ENCODE data around the gene RPL21.
"Not testable (repeated sequence)": the region's sequence is repeated elsewhere in the genome, so short reads cannot be mapped to it uniquely, and the experiment has no call there.

Gene RPL21

DNA sequence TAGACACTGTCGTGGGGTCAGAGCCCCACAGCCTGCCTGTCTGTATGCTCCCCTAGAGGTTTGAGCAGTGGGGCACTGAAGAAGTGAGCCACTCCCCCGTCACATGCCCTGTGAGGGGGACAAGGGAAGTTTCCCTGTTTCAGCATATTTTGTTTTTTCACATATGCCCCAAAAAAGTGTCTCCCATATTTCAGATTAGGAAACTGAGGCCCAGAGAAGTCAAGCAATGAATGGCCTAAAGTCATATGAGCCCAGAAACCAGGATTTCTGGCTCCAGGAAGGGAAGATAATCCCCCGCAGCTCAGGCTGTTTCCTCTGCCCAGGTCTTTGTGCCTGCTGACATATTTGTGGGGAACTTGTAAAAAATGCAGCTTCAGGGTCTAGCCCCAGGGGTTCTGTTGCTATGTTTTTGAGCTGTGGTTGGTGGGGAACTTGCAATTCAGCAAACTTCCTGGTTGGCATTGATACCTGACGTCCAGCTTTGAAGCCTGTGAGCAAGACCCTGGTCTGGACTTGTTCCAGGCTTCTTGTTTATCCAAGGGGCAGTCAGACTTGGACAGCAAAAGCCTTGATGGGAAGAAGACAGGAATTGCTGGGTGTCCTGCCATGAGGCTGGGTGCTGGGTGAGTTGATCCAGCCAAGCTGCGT is 28.8 kb downstream of the RPL21 start:
- Histone ChIP-seq H3K27me3 (ENCODE audit: control insufficient read depth, insufficient read depth, low read length) (no peaks in the 10 kb centered on the region), H3K4me3 (ENCODE audit: low read length) (no peak overlapping the region), H3K9ac (ENCODE audit: low read length) (no peak overlapping the region), H3K27ac (ENCODE audit: low read depth, low read length) (no peak overlapping the region), H3K36me3 (ENCODE audit: control insufficient read depth, insufficient read depth, low read length) (no peaks in the 10 kb centered on the region), H3K4me1 (ENCODE audit: control insufficient read depth, insufficient read depth, low read length) (no peaks in the 10 kb centered on the region)

DNA sequence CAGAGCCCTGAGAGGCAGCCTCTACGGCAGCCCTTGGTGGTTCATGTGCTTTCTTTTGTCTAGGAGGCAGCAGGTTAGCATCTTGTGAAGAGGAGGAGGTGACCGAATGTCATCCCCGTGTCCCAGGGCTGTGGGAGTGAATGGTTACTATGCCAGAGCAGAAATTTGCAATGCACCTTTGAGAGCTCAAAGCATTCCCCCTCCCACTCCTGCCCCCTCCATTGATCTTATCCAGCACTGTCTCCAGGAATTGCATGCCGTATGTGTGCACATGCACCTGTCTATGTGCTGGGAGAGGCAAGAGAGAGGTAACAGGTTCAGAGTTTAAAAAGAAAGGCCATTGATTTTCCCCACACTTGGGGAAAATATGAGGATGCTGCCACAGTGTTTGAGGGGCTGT is 29.5 kb downstream of the RPL21 start:
- Histone ChIP-seq H3K27me3 (ENCODE audit: control insufficient read depth, insufficient read depth, low read length) (no peaks in the 10 kb centered on the region), H3K36me3 (ENCODE audit: control insufficient read depth, insufficient read depth, low read length) (no peaks in the 10 kb centered on the region), H3K4me3 (ENCODE audit: low read length) (no peak overlapping the region), H3K9ac (ENCODE audit: low read length) (no peak overlapping the region), H3K4me1 (ENCODE audit: control insufficient read depth, insufficient read depth, low read length) (no peaks in the 10 kb centered on the region), H3K27ac (ENCODE audit: low read depth, low read length) (no peak overlapping the region)

DNA sequence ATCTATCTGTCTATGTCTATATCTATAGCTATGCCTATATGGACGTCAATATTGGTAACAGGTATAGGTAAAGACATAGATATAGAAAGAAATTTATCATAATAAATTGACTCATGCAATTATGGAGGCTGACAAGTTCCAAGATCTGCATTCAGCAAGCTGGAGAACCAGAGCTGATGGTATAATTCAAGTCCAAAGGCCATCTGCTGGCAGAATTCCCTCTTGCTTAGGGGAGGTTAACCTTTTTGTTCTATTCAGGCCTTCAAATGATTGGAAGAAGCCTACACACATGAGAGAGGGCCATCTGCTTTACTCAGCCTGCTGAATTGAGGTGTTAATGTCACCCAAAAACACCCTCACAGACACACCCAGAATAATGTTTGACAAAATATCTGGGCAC is 30.1 kb downstream of the RPL21 start:
- H3K27ac ChIP-seq (ENCODE audit: low read depth, low read length), result no peak overlapping the region
- H3K9ac ChIP-seq (ENCODE audit: low read length), result no peak overlapping the region
- no peak overlapping the region for H3K4me3 ChIP-seq (ENCODE audit: low read length)
- H3K4me1 ChIP-seq (ENCODE audit: control insufficient read depth, insufficient read depth, low read length), result no peaks in the 10 kb centered on the region
- no peaks in the 10 kb centered on the region for H3K27me3 ChIP-seq (ENCODE audit: control insufficient read depth, insufficient read depth, low read length)
- no peaks in the 10 kb centered on the region for H3K36me3 ChIP-seq (ENCODE audit: control insufficient read depth, insufficient read depth, low read length)

DNA sequence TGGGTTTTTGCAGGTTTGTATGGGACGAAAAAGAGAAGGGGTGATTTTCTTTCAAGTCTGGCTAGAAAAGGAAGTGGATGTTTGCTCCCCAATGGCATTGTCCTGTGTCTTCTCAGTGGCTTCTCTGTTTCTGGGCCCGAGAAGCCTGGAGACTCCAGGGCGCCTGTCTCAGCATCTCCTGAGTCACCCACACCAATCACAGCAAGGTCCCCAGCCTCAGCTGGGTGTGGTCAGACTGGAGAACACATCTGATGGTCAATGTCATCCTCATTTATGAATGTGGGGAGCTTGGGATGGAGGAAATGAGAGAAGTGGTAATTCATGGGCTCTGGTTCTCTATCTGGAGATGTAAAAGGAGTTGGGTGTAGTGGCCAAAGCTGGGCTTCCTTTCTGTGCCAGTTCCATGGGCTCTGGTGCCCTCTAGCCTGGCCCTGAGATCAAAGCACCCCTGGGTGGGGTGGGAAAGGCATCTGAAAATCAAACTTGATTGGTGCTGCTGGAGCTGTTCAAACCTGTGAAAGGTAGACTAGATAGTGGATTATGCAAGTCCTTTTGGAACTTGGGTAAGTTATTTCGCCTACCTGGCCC is 32.6 kb downstream of the RPL21 start:
- no peaks in the 10 kb centered on the region for H3K27me3 ChIP-seq (ENCODE audit: control insufficient read depth, insufficient read depth, low read length)
- H3K27ac ChIP-seq (ENCODE audit: low read depth, low read length), result no peak overlapping the region
- H3K36me3 ChIP-seq (ENCODE audit: control insufficient read depth, insufficient read depth, low read length), result no peaks in the 10 kb centered on the region
- no peak overlapping the region for H3K9ac ChIP-seq (ENCODE audit: low read length)
- no peak overlapping the region for H3K4me3 ChIP-seq (ENCODE audit: low read length)
- H3K4me1 ChIP-seq (ENCODE audit: control insufficient read depth, insufficient read depth, low read length), result no peaks in the 10 kb centered on the region

DNA sequence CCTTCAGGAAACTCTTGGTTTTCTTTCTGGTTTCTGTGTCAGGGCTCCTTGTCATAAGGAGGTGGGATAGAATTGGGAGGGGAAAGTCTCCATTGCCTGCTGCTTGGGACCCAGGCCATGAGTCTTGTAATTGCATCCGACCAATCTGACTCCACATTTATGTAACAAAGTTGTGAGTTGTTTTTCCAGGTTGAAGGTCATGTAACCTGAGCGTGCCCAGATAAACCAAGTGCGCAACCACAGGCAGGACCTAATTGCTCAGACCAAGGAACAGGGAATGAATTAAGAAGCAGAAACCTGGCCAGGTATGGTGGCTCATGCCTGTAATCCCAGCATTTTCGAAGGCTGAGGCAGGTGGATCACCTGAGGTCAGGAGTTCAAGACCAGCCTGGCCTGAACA is 37.0 kb downstream of the RPL21 start:
- H3K4me3 ChIP-seq (ENCODE audit: low read length), result no peak overlapping the region
- H3K36me3 ChIP-seq (ENCODE audit: control insufficient read depth, insufficient read depth, low read length), result no peaks in the 10 kb centered on the region
- no peak overlapping the region for H3K9ac ChIP-seq (ENCODE audit: low read length)
- H3K4me1 ChIP-seq (ENCODE audit: control insufficient read depth, insufficient read depth, low read length), result no peaks in the 10 kb centered on the region
- H3K27me3 ChIP-seq (ENCODE audit: control insufficient read depth, insufficient read depth, low read length), result no peaks in the 10 kb centered on the region
- H3K27ac ChIP-seq (ENCODE audit: low read depth, low read length), result no peak overlapping the region

DNA sequence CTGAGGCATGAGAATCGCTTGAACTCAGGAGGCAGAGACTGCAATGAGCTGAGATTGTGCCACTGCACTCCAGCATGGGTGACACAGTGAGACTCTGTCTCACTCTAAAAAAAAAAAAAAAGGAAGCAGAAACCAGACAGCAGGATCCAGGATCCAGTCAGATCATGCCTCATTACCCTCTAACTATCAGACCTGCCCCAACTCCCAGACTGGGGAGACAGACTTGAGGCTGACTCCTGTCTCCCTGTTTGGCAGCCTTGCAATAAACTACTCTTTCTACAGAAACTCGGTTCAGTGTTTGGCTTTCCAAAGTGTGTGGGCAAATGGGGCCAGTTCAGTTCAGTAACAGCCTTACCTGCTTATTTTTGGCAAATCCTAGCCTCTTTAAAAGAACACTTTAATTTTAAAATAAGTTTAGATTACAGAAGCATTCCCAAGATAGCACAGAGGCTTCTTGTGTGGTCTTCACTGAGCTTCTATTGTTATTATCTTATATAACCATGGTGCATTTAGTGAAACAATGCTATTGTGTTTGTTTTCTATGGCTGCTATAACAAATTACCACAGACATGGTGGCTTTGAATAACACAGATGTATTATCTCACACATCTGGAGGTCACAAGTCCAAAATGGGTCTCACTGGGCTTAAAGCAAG is 37.8 kb downstream of the RPL21 start:
- Histone ChIP-seq H3K9ac (ENCODE audit: low read length) (no peak overlapping the region), H3K27me3 (ENCODE audit: control insufficient read depth, insufficient read depth, low read length) (no peaks in the 10 kb centered on the region), H3K4me3 (ENCODE audit: low read length) (no peak overlapping the region), H3K4me1 (ENCODE audit: control insufficient read depth, insufficient read depth, low read length) (no peaks in the 10 kb centered on the region), H3K36me3 (ENCODE audit: control insufficient read depth, insufficient read depth, low read length) (no peaks in the 10 kb centered on the region), H3K27ac (ENCODE audit: low read depth, low read length) (no peak overlapping the region)

DNA sequence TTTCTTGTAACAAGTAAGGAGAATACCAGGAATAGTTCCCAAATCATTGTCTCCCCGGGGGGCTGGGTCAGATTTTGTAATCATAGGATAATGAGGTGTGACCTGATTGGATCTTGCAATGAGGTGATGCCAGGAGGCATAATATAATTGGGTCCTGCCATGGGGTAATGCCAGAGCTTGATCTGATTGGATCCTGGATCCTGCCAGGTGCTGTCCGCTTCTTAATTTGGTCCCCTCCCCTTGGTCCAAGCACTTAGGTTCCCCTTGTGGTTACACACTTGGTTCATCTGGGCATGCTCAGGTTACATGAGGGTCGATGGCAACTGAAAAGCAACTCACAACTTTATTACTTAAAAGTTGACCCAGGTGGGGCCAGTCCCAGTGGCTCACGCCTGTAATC is 39.4 kb downstream of the RPL21 start:
- H3K27ac ChIP-seq (ENCODE audit: low read depth, low read length), result no peak overlapping the region
- no peaks in the 10 kb centered on the region for H3K4me1 ChIP-seq (ENCODE audit: control insufficient read depth, insufficient read depth, low read length)
- H3K4me3 ChIP-seq (ENCODE audit: low read length), result no peak overlapping the region
- H3K9ac ChIP-seq (ENCODE audit: low read length), result no peak overlapping the region
- no peaks in the 10 kb centered on the region for H3K27me3 ChIP-seq (ENCODE audit: control insufficient read depth, insufficient read depth, low read length)
- no peaks in the 10 kb centered on the region for H3K36me3 ChIP-seq (ENCODE audit: control insufficient read depth, insufficient read depth, low read length)

DNA sequence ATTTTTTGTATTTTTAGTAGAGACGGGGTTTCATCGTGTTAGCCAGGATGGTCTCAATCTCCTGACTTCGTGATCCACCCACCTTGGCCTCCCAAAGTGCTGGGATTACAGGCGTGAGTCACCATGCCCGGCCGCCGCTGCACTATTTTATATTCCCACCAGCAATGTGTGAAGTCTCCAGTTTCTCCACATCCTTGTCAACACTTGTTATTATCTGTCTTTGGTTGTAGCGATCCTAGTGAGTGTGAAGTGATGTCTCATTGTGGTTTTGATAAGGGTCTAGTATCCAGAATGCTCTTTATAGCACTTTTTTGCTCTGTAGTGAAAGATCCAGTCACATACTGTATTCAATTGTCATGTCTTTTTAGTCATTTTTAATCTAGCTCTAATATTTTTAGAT is 40.6 kb downstream of the RPL21 start:
- H3K9ac ChIP-seq (ENCODE audit: low read length); H3K4me1 ChIP-seq (ENCODE audit: control insufficient read depth, insufficient read depth, low read length); H3K36me3 ChIP-seq (ENCODE audit: control insufficient read depth, insufficient read depth, low read length); H3K27ac ChIP-seq (ENCODE audit: low read depth, low read length); H3K4me3 ChIP-seq (ENCODE audit: low read length); H3K27me3 ChIP-seq (ENCODE audit: control insufficient read depth, insufficient read depth, low read length): not testable (repeated sequence)

DNA sequence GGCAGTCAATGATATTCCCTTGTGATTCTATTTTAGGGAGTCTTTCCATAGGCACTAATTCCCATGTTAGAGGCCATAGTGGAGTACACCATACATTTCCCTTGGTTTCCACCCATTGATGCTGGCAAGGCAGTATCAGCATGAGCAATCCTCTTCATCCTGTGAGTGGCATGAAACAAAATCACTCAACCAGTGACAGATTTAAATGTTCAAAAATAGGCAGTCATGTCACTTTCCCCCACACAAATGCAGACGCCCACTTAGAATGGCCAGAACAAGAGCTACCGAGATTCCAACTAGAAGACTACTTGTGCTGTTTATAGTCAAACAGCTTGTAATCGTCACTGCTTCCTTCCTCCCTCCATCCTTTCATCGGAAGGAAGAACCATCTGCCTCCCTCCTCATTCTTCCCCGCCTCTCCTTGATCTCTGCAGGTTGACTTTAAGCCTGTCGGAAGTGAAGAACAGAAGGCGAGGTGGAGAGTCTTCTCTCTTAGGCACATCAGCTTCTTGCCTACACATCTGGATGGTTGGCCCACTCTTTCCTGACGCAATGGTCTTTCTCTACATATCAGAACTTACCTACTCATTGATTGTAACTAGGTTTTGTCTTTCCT is 41.8 kb downstream of the RPL21 start:
- no peaks in the 10 kb centered on the region for H3K4me1 ChIP-seq (ENCODE audit: control insufficient read depth, insufficient read depth, low read length)
- no peak overlapping the region for H3K4me3 ChIP-seq (ENCODE audit: low read length)
- H3K36me3 ChIP-seq (ENCODE audit: control insufficient read depth, insufficient read depth, low read length), result no peaks in the 10 kb centered on the region
- H3K27ac ChIP-seq (ENCODE audit: low read depth, low read length), result no peak overlapping the region
- no peaks in the 10 kb centered on the region for H3K27me3 ChIP-seq (ENCODE audit: control insufficient read depth, insufficient read depth, low read length)
- no peak overlapping the region for H3K9ac ChIP-seq (ENCODE audit: low read length)

DNA sequence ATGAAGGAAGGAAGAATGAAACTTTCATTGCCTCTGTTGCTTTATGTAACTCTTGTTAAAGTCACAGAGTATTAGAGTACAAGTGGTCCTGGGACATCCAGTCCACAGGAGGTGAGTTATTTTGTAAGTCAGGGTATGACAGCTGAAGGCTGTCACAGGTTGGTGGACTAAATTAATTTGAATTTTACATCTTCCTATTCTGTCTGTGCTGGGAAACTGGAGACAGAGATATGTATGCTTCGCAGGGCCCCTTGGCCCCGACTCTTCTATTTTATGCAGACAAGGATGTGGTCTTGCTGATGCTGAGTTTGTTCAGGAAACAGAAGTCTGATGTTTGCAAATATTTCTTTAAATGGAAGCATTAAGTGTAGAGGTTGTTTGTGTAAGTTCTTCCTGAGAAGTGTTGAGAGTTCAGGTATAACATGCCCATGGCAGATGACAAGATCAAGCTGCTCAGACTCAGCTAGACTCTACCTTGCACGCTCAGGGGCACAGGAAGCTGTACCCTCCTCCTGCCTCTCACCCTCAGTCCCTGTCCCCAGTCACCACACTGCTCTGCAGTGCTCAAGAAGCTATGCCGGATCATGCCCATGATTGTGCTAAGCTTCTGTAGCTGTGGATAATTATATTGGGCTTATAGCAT is 42.6 kb downstream of the RPL21 start:
- no peak overlapping the region for H3K4me3 ChIP-seq (ENCODE audit: low read length)
- H3K36me3 ChIP-seq (ENCODE audit: control insufficient read depth, insufficient read depth, low read length), result no peaks in the 10 kb centered on the region
- H3K27ac ChIP-seq (ENCODE audit: low read depth, low read length), result no peak overlapping the region
- no peaks in the 10 kb centered on the region for H3K4me1 ChIP-seq (ENCODE audit: control insufficient read depth, insufficient read depth, low read length)
- no peaks in the 10 kb centered on the region for H3K27me3 ChIP-seq (ENCODE audit: control insufficient read depth, insufficient read depth, low read length)
- no peak overlapping the region for H3K9ac ChIP-seq (ENCODE audit: low read length)

DNA sequence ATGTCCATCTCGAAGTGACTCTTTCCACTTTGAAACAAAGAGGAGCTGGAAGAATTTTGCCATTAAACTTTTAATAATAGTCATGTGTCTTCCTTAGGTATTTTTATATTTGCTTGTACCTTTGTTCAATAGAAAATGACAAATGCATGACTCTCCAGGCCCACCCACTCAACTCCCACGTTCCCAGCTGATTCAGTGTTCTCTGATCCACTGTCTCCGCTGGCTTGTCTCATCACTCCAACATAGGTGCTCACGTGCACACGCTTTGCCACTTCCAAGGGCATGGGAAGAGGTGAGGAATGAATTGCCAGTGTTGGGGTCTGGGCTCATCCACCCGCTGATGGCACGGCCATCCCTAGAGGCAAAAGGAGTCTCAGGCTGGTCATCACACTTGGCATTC is 43.7 kb downstream of the RPL21 start:
- Histone ChIP-seq H3K4me1 (ENCODE audit: control insufficient read depth, insufficient read depth, low read length) (no peaks in the 10 kb centered on the region), H3K4me3 (ENCODE audit: low read length) (no peak overlapping the region), H3K36me3 (ENCODE audit: control insufficient read depth, insufficient read depth, low read length) (no peaks in the 10 kb centered on the region)

DNA sequence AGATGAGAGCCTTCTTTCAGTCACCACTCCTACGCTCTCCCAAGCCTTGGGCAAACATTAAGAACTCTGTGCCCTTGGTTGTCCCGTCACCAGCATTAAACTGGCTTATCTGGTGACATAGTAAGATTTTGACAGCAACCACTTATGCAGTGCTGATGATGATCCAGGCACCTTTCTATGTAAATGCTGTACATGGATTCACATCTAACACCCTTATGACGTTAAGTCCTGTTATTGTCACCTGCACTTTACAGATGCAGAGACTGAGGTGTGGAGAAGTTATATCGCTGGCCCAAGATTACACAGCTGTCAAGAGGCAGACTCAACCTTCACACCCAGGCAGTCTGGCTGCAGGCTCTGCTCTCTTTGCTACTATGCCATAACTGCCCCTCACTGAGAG is 44.3 kb downstream of the RPL21 start:
- H3K4me1 ChIP-seq (ENCODE audit: control insufficient read depth, insufficient read depth, low read length), result no peaks in the 10 kb centered on the region
- H3K4me3 ChIP-seq (ENCODE audit: low read length), result no peak overlapping the region
- no peak overlapping the region for H3K9ac ChIP-seq (ENCODE audit: low read length)
- H3K36me3 ChIP-seq (ENCODE audit: control insufficient read depth, insufficient read depth, low read length), result no peaks in the 10 kb centered on the region
- H3K27me3 ChIP-seq (ENCODE audit: control insufficient read depth, insufficient read depth, low read length), result no peaks in the 10 kb centered on the region
- H3K27ac ChIP-seq (ENCODE audit: low read depth, low read length), result no peak overlapping the region

More for the DNA sequence above, 43.7 kb downstream of the RPL21 start:
- Histone ChIP-seq H3K27ac (ENCODE audit: low read depth, low read length) (no peak overlapping the region), H3K27me3 (ENCODE audit: control insufficient read depth, insufficient read depth, low read length) (no peaks in the 10 kb centered on the region), H3K9ac (ENCODE audit: low read length) (no peak overlapping the region)
